Measurements from ENCODE around the gene ENPP6. TPM values are rescaled to one million over a fixed set of nuclear protein-coding genes. Genes with fewer than 3 reads are reported as not detected.

Gene ENPP6
- total and polyA plus RNA-seq, 2 donors: 1.1 to 2.0 TPM

DNA sequence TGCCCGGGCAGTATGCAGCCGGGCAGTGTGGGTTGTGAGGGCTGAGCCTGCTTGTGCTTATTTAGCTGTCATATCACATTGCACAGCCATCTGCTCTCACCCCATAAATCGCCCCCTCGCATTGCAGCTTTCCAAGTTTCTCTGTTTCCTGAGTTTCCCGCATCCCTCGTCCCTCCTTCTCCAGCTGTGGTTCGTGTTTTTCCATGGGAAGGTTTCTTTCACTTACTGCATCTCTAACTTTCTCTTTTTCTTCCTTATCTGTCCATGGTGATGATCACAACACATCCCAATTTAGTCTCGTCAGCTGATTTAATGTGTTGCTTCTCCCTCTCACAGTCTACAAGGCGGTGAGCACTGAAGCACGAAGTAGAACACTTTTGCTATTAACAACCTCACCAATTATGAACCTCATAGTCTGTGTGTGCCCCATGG lies 118.1 kb downstream of the ENPP6 start:
- DNase-seq (ENCODE audit: low read depth in 6 of 9, low spot score in 9 of 9): no peak
- no peak overlapping the region for H3K4me3 ChIP-seq (ENCODE audit: low read length in 2 of 2)
- 93% methylated on average over 10 of the region's 10 CpGs for WGBS
- H3K9me3 ChIP-seq (ENCODE audit: control insufficient read depth in 2 of 2, insufficient read depth in 1 of 2, low read length in 1 of 2): no peaks in the 10 kb centered on the region
- H3K27ac ChIP-seq (ENCODE audit: low read depth in 1 of 2, low read length in 1 of 2): no peak overlapping the region
- H3K4me1 ChIP-seq (ENCODE audit: control insufficient read depth in 2 of 2, insufficient read depth in 2 of 2, low read length in 2 of 2): peaks cover 2 to 7% of the 10 kb centered on the region in 2 donors
- no peaks in the 10 kb centered on the region for H3K36me3 ChIP-seq (ENCODE audit: control insufficient read depth in 2 of 2, insufficient read depth in 2 of 2, low read length in 1 of 2)
- H3K27me3 ChIP-seq (ENCODE audit: control insufficient read depth in 2 of 2, insufficient read depth in 1 of 2, low read length in 1 of 2): peaks cover 0 to 5% of the 10 kb centered on the region in 2 donors

- Histone ChIP-seq H3K4me3 (ENCODE audit: low read length in 2 of 2) (no peak overlapping the region), H3K27me3 (ENCODE audit: control insufficient read depth in 2 of 2, insufficient read depth in 1 of 2, low read length in 1 of 2) (peaks cover 0 to 5% of the 10 kb centered on the region in 2 donors), H3K4me1 (ENCODE audit: control insufficient read depth in 2 of 2, insufficient read depth in 2 of 2, low read length in 2 of 2) (peaks cover 2 to 7% of the 10 kb centered on the region in 2 donors), H3K9me3 (ENCODE audit: control insufficient read depth in 2 of 2, insufficient read depth in 1 of 2, low read length in 1 of 2) (no peaks in the 10 kb centered on the region), H3K27ac (ENCODE audit: low read depth in 1 of 2, low read length in 1 of 2) (no peak overlapping the region), H3K36me3 (ENCODE audit: control insufficient read depth in 2 of 2, insufficient read depth in 2 of 2, low read length in 1 of 2) (no peaks in the 10 kb centered on the region)
- 94% methylated on average over 4 of the region's 4 CpGs for WGBS
- no peak for DNase-seq (ENCODE audit: low read depth in 6 of 9, low spot score in 9 of 9)
Measured at GRCh38 chr4:184099000-184099399, 118.7 kb downstream of the ENPP6 start.

GRCh38 chr4:184097815-184098214 lies 119.9 kb downstream of the ENPP6 start:
- no peaks in the 10 kb centered on the region for H3K9me3 ChIP-seq (ENCODE audit: control insufficient read depth in 2 of 2, insufficient read depth in 1 of 2, low read length in 1 of 2)
- 94% methylated on average over 13 of the region's 13 CpGs for WGBS
- H3K4me3 ChIP-seq (ENCODE audit: low read length in 2 of 2): no peak overlapping the region
- H3K4me1 ChIP-seq (ENCODE audit: control insufficient read depth in 2 of 2, insufficient read depth in 2 of 2, low read length in 2 of 2): peaks cover 2 to 7% of the 10 kb centered on the region in 2 donors
- no peak overlapping the region for H3K27ac ChIP-seq (ENCODE audit: low read depth in 1 of 2, low read length in 1 of 2)
- peaks cover 0 to 5% of the 10 kb centered on the region in 2 donors for H3K27me3 ChIP-seq (ENCODE audit: control insufficient read depth in 2 of 2, insufficient read depth in 1 of 2, low read length in 1 of 2)
- DNase-seq (ENCODE audit: low read depth in 6 of 9, low spot score in 9 of 9): no peak
- H3K36me3 ChIP-seq (ENCODE audit: control insufficient read depth in 2 of 2, insufficient read depth in 2 of 2, low read length in 1 of 2): no peaks in the 10 kb centered on the region

- H3K27ac ChIP-seq (ENCODE audit: low read depth in 1 of 2, low read length in 1 of 2): no peak overlapping the region
- WGBS: 41% methylated on average over 26 of the region's 26 CpGs
- H3K9me3 ChIP-seq (ENCODE audit: control insufficient read depth in 2 of 2, insufficient read depth in 1 of 2, low read length in 1 of 2): no peaks in the 10 kb centered on the region
- H3K4me1 ChIP-seq (ENCODE audit: control insufficient read depth in 2 of 2, insufficient read depth in 2 of 2, low read length in 2 of 2): peaks cover 2 to 7% of the 10 kb centered on the region in 2 donors
- peaks cover 0 to 5% of the 10 kb centered on the region in 2 donors for H3K27me3 ChIP-seq (ENCODE audit: control insufficient read depth in 2 of 2, insufficient read depth in 1 of 2, low read length in 1 of 2)
- H3K36me3 ChIP-seq (ENCODE audit: control insufficient read depth in 2 of 2, insufficient read depth in 2 of 2, low read length in 1 of 2): no peaks in the 10 kb centered on the region
- H3K4me3 ChIP-seq (ENCODE audit: low read length in 2 of 2): peak overlapping the region; percentile 23 to 28
- DNase-seq (ENCODE audit: low read depth in 6 of 9, low spot score in 9 of 9): peak in 2 of 9 donors; percentile 10 to 20
Measured at GRCh38 chr4:184097241-184097605, 120.5 kb downstream of the ENPP6 start.

GRCh38 chr4:184096561-184097240 lies 121.0 kb downstream of the ENPP6 start:
- WGBS: 92% methylated on average over 13 of the region's 13 CpGs
- Histone ChIP-seq H3K9me3 (ENCODE audit: control insufficient read depth in 2 of 2, insufficient read depth in 1 of 2, low read length in 1 of 2) (no peaks in the 10 kb centered on the region), H3K27me3 (ENCODE audit: control insufficient read depth in 2 of 2, insufficient read depth in 1 of 2, low read length in 1 of 2) (peaks cover 0 to 5% of the 10 kb centered on the region in 2 donors), H3K4me1 (ENCODE audit: control insufficient read depth in 2 of 2, insufficient read depth in 2 of 2, low read length in 2 of 2) (peaks cover 2 to 7% of the 10 kb centered on the region in 2 donors), H3K36me3 (ENCODE audit: control insufficient read depth in 2 of 2, insufficient read depth in 2 of 2, low read length in 1 of 2) (no peaks in the 10 kb centered on the region), H3K4me3 (ENCODE audit: low read length in 2 of 2) (peak overlapping the region in 1 of 2 donors; percentile 28), H3K27ac (ENCODE audit: low read depth in 1 of 2, low read length in 1 of 2) (no peak overlapping the region)
- DNase-seq (ENCODE audit: low read depth in 6 of 9, low spot score in 9 of 9): no peak

- Histone ChIP-seq H3K4me1 (ENCODE audit: control insufficient read depth in 2 of 2, insufficient read depth in 2 of 2, low read length in 2 of 2) (peaks cover 2 to 7% of the 10 kb centered on the region in 2 donors), H3K27me3 (ENCODE audit: control insufficient read depth in 2 of 2, insufficient read depth in 1 of 2, low read length in 1 of 2) (peaks cover 0 to 5% of the 10 kb centered on the region in 2 donors), H3K36me3 (ENCODE audit: control insufficient read depth in 2 of 2, insufficient read depth in 2 of 2, low read length in 1 of 2) (no peaks in the 10 kb centered on the region), H3K9me3 (ENCODE audit: control insufficient read depth in 2 of 2, insufficient read depth in 1 of 2, low read length in 1 of 2) (no peaks in the 10 kb centered on the region), H3K27ac (ENCODE audit: low read depth in 1 of 2, low read length in 1 of 2) (no peak overlapping the region), H3K4me3 (ENCODE audit: low read length in 2 of 2) (no peak overlapping the region)
- 89% methylated on average over 8 of the region's 8 CpGs for WGBS
- DNase-seq (ENCODE audit: low read depth in 6 of 9, low spot score in 9 of 9): no peak
Measured at GRCh38 chr4:184094532-184095159, 123.0 kb downstream of the ENPP6 start.

- Histone ChIP-seq H3K9me3 (ENCODE audit: control insufficient read depth in 2 of 2, insufficient read depth in 1 of 2, low read length in 1 of 2) (no peaks in the 10 kb centered on the region), H3K36me3 (ENCODE audit: control insufficient read depth in 2 of 2, insufficient read depth in 2 of 2, low read length in 1 of 2) (no peaks in the 10 kb centered on the region), H3K27ac (ENCODE audit: low read depth in 1 of 2, low read length in 1 of 2) (no peak overlapping the region), H3K4me3 (ENCODE audit: low read length in 2 of 2) (no peak overlapping the region), H3K27me3 (ENCODE audit: control insufficient read depth in 2 of 2, insufficient read depth in 1 of 2, low read length in 1 of 2) (peaks cover 0 to under 1% of the 10 kb centered on the region in 2 donors), H3K4me1 (ENCODE audit: control insufficient read depth in 2 of 2, insufficient read depth in 2 of 2, low read length in 2 of 2) (peaks cover 1% of the 10 kb centered on the region in 2 donors)
- WGBS: 96% methylated on average over 9 of the region's 9 CpGs
- no peak for DNase-seq (ENCODE audit: low read depth in 6 of 9, low spot score in 9 of 9)
Measured at GRCh38 chr4:184091986-184092385, 125.7 kb downstream of the ENPP6 start.

DNA sequence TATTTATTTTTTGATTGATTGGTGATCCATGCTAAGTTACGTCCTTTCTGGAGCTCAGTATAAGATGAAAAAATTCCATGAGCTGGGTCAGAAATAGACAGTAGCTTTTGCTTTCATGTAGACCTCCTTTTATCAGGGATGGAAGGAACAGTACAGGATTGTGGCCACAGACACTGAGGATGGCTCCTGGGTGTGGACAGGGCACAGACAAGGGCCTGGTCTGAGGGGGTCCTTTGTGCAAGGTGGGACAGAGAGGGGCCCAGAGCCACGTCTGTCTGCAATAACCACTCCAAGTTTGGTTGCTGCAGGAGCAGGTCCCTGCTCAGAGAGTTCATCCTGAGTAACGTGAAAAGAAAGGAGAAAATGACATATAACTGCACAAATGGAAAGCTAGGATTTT lies 127.1 kb downstream of the ENPP6 start:
- Histone ChIP-seq H3K4me3 (ENCODE audit: low read length in 2 of 2) (no peak overlapping the region), H3K4me1 (ENCODE audit: control insufficient read depth in 2 of 2, insufficient read depth in 2 of 2, low read length in 2 of 2) (no peaks in the 10 kb centered on the region), H3K27me3 (ENCODE audit: control insufficient read depth in 2 of 2, insufficient read depth in 1 of 2, low read length in 1 of 2) (no peaks in the 10 kb centered on the region), H3K9me3 (ENCODE audit: control insufficient read depth in 2 of 2, insufficient read depth in 1 of 2, low read length in 1 of 2) (no peaks in the 10 kb centered on the region), H3K27ac (ENCODE audit: low read depth in 1 of 2, low read length in 1 of 2) (no peak overlapping the region), H3K36me3 (ENCODE audit: control insufficient read depth in 2 of 2, insufficient read depth in 2 of 2, low read length in 1 of 2) (no peaks in the 10 kb centered on the region)
- 92% methylated on average over 3 of the region's 3 CpGs for WGBS
- DNase-seq (ENCODE audit: low read depth in 6 of 9, low spot score in 9 of 9): no peak

DNA sequence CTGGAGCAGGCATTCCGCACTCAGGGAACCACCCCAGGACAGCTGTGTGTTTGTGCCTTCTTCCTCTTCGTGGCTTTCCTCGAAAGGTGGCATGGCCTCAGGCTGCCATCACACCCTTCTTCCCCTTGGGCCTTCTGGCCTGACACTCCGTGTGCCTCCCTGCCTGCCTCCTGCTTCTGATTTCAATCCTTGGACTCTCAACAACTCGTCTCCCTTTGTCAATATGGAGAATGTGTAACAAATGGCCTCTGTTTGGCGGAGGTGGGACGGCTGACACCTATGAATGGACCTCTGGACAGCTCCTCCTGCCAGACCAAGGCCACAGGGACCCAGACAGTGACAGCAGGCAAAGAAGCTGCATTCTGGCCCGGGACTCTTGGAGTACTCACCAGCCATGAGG lies 137.0 kb downstream of the ENPP6 start:
- no peak for DNase-seq (ENCODE audit: low read depth in 6 of 9, low spot score in 9 of 9)
- Histone ChIP-seq H3K9me3 (ENCODE audit: control insufficient read depth in 2 of 2, insufficient read depth in 1 of 2, low read length in 1 of 2) (no peaks in the 10 kb centered on the region), H3K4me3 (ENCODE audit: low read length in 2 of 2) (no peak overlapping the region), H3K4me1 (ENCODE audit: control insufficient read depth in 2 of 2, insufficient read depth in 2 of 2, low read length in 2 of 2) (no peaks in the 10 kb centered on the region), H3K36me3 (ENCODE audit: control insufficient read depth in 2 of 2, insufficient read depth in 2 of 2, low read length in 1 of 2) (no peaks in the 10 kb centered on the region), H3K27ac (ENCODE audit: low read depth in 1 of 2, low read length in 1 of 2) (no peak overlapping the region), H3K27me3 (ENCODE audit: control insufficient read depth in 2 of 2, insufficient read depth in 1 of 2, low read length in 1 of 2) (peaks cover 0 to 3% of the 10 kb centered on the region in 2 donors)
- WGBS: 65% methylated on average over 8 of the region's 8 CpGs
